NCI-H748 (cell line): ENCODE data around the gene CASKIN1.

Experiments
- DNase-seq: peaks from one replicate; lab custom pipeline; 2025; ENCODE audit not compliant: unreplicated experiment; lab: John Stamatoyannopoulos, UW

CASKIN1 gene

GRCh38 chr16:2195322-2196161, 863 bp downstream of the CASKIN1 start:
- peak; percentile 20 for DNase-seq

GRCh38 chr16:2194852-2195321, 1.5 kb downstream of the CASKIN1 start:
- peak; percentile 77 for DNase-seq

GRCh38 chr16:2194166-2194834, 2.1 kb downstream of the CASKIN1 start:
- DNase-seq, result peak; percentile 39

- DNase-seq, result no peak
Measured at GRCh38 chr16:2191446-2191706, 5.0 kb downstream of the CASKIN1 start.

- DNase-seq, result no peak
Measured at GRCh38 chr16:2190659-2191445, 5.6 kb downstream of the CASKIN1 start.

DNA sequence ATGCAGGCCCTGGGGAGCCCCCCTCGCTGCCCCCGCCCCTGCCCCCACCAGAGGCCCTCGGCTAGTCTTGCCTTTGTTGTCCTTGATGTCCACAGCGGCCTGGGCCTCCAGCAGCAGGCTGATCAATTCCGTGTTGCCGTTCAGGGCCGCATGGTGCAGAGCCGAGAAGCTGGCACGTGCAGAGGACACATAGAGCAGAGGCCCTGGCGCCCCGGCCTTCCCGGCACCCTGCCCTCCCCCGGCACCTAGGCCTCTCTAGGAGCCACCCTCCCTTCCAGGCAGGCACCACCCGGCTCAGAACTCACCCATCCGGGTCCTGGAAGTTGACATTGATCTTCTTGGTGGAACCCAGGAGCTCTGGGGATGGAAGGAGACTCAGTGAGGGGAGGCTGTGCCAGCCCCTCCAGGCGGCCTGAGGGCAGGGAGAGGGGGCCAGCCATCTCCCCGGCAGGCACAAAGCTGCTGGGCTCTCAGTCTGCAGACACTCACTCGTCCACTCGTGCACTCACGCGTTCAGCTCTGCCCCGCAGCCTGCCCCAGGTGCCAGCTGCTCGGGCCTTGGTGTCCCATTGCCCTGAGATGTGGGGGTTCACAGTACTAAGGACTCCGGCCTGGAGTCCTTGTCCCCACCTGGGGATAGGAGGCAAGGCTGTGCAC, 6.3 kb downstream of the CASKIN1 start:
- no peak for DNase-seq

GRCh38 chr16:2189252-2189893, 7.0 kb downstream of the CASKIN1 start:
- DNase-seq, result no peak

DNA sequence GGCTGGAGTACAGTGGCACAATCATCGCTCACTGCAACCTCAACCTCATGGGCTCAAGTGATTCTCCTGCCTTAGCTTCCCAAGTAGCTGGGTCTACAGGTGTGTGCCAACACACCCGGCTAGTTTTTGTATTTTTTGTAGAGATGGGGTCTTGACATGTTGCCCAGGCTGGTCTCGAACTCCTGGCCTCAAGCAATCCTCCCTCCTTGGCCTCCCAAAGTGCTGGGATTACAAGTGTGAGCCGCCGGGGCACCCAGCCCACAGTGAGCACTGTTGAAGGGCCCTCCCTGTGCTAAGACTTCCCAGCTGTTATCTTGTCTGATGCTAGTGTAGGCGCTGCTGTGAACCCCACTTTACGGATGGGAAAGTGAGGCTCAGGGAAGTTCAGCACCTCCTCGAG, 8.0 kb downstream of the CASKIN1 start:
- no peak for DNase-seq

DNA sequence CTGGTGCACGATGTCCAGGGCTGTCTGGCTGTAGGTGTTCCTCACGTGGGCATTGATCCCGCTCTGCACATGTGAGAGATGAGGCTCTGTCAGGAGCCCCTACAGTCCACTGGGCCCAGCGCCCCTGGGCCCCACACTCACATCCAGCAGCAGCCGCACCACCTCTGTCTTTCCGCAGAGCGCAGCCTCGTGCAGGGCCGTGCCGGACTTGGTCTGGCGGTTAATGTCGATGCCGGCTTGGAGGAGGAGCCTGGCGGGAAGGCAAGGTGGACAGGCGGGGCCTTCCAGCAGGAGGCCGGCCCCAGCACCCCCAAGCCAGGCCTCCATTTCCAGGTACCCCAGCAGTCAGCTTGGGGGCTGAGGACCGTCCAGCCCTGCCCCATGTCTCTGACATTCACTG, 9.2 kb downstream of the CASKIN1 start:
- DNase-seq, result no peak

DNA sequence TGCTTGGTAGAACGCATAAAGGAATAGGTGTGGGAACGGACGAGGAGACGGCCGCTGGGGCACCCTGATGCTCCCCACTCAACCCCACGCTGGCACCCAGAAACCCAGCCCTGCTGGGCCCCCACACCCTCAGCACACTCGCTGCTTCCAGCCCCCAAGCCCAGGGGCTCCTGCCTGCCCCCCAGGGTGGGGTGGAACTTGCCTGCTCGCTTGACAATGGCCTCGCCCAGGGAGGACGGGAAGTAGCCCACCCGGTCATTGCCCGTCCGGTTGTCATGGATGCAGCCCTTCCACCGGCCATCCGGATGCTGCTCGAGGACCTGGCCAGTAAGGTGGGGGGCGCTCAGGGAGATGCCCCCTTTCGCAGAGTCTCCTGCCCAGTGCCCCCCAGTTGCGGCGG, 9.9 kb downstream of the CASKIN1 start:
- DNase-seq, result no peak

DNA sequence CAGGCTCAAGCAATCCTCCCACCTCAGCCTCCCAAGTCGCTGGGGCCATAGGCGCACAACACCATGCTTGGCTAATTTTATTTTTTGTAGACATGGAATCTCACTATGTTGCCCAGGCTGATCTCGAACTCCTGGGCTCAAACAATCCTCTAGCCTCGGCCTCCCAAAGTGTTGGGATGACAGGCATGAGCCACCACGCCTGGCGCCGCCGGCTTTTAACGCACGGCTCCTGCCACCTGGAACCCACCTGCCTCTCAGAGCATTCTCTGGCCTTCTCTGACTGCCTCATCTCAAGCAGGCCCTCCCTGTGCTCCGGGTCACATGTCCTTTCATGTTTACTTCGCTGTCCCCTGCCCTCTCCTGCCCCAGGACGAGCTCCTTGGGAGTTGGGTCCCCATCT, 10.3 kb downstream of the CASKIN1 start:
- no peak for DNase-seq

- no peak for DNase-seq
Measured at GRCh38 chr16:2184962-2185361, 11.4 kb downstream of the CASKIN1 start.

DNA sequence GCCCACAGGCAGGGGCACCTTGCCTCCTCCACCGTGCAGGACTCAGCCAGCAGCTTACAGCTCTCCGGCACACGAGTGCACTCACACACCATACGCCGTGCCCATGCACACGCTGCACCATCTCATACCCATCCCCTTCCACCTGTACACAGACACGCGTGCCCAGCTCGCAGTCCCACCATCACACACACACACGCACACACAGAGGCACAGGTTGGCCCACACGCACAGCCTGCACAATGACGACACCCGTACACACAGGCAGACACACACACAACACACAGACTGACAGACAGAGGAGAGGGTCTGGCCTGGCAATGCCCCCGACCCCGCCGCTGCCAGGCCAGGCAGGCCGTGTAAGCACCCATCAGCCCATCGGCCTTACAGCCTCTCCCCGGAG, 12.1 kb downstream of the CASKIN1 start:
- no peak for DNase-seq

DNA sequence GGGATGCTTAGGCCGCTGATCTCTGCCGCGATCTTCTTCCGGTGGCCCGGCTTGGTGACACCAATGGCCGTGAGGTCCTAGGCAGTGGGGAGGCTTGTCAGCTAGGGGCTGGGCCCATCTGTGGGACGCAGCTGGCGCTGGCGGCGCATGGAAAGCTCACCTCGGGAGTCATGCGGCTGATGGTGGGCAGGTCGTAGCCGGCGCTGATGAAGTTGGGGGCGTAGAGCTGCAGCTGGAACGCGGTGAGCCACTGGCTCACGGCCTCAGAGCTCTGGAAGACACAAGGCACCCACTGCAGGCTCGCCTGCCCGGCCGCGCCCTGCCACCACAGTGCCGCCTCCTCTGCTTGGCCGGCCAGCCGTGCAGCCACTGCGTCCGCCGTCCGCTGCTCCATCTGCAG, 12.7 kb downstream of the CASKIN1 start:
- DNase-seq, result no peak

DNA sequence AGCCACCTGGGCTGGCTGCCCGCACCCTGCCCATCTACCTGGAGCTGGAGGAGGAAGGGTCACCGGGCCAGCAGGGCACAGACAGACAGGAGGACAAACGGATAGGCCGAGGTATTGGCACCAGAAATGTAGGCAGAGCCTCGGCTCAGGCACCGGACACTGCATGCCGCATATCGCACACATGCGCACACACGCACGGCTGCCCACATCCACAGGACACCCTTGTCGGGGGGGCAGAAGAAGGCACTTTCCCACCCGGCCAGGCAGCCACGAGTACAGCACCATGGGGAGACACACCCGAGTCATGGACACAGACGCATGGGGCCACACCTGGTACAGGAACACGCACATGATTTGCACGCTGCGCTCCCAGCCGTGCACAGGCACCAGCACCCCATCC, 14.5 kb downstream of the CASKIN1 start:
- DNase-seq, result no peak

DNA sequence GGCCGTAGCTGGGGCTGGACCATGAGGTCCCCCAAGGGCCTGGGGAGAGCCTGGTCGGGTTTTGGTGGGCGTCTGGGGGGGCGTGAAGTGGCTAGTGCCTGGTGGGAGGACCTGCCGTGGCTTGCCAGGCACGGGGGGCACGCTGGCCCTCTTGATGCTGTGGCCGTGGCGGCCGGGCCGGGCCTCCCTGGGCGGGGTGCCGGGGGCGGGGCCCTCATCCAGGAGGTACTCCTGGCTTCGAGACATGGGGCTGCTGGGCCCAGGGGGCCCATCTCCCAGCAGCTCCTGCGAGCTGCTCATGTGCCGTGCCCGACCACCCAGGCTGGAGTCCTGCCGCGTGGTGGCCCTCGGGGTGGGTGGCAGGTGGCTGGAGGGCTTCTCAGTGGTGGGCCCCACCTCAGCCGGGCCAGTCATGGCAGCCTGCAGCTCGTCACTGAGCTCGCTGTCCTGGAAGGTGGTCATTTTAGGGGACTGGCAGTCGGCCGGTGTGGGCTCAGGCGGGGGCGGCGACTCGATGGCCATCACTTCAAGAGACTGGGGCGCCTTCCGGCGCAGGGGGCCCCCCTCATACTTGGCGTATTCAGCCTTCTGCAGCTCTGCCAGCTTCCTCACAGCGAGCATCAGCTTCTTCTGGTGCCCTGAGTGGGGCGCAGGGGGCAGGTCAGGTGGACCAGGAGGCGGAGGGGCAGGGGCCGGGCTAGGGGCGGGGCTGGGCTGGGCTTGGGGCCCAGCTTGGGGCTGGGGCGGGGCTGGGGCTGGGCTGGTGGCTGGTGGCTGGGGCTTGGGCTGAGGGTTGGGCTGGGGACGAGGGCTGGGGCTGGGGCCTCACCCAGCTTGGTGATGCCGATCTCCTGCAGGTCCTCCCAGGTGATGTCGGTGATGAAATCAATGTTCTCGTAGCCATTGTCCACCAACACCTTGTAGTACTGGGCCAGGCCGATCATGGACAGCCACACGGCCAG, 15.2 kb downstream of the CASKIN1 start:
- no peak for DNase-seq

DNA sequence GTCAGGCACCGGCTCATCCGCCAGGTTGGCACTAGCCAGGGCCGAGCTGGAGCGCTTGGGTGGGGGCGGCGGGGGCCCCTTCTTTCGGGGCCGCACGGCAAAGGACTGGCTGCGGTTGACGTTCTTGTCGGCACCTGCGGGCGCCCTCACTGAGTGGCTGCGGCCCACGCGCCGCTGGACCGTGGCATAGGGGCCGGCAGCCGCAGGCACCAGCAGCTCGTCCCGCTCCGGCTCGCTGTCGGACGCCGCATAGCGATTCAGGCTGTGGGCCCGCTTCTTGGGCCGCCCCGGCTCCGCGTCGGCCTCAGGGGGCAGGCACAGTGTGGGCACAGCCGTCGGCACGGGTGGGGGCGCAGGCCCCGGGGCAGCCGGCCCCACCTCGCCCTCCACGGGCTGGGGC, 15.9 kb downstream of the CASKIN1 start:
- DNase-seq, result no peak

DNA sequence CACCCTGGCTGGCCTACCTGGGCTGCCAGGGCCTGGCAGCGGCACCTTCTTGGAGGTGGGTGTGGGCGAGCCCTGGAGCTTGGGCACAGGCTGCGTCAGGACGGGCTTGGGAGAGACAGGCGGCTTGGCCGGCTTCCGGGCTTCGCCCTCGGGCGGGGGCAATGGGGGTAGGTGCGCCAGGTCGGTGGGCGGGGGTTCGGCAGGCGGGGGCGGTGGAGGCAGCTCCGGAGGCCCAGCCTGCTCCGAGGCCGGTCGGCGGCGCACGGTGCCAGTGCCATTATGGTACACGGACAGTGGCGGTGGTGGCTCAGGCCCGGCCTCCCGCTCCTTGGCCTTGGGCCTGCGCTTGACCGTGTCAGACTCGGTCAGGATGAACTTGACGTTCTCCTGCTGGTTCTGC, 16.8 kb downstream of the CASKIN1 start:
- DNase-seq, result no peak

- no peak for DNase-seq
Measured at GRCh38 chr16:2179107-2179501, 17.3 kb downstream of the CASKIN1 start.
